Measurements from ENCODE around the gene USP15. TPM values are rescaled to one million over a fixed set of nuclear protein-coding genes. Genes with fewer than 3 reads are reported as not detected.

Gene USP15
- total and polyA plus RNA-seq, 2 of the 8 experiments (the other 6 are each of a cell fraction or from before 2014, with no cell fraction given) = 12.7 to 38.6 TPM

DNA sequence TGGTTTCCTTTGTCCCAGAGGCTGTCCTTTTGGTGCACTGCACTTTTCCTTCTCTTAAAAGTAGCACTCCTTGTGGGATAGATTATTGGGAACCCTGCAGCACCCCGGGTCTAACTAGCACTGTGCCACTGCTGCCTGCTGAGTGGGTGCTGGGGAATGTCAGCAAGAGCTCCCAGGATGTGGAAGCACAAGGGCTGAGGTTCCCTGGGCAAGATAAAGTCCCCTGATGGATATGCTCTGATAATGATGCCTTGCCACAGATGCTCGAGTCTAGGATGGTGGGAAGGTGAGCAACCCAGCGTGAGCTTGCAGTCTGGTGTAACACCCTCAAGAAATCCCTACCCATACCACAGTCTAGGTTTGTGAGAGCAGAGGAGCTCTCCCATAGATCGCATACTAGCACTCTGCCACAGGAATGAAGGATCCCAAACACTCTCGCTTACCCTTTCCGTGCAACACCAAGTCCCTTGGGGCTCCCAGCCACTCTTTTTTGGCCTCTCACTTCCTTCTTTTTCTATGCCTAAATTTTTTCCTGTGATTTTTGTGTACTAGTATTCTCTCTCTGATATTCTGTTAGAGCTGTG lies 32.6 kb downstream of the USP15 start (continued):
- no peak for TF ChIP-seq HDAC2 (IDR thresholded peaks at IDR 0.05; ENCODE audit: borderline replicate concordance in 1 of 2, low read depth in 2 of 2, low read length in 2 of 2)
- TF ChIP-seq YY1 (IDR thresholded peaks at IDR 0.05; ENCODE audit: low read depth, low read length) = no peak
- no peak for TF ChIP-seq SIRT6 (IDR thresholded peaks at IDR 0.05; ENCODE audit: low read length)
- no peak for TF ChIP-seq BACH1 (IDR thresholded peaks at IDR 0.05; ENCODE audit: low read length)
- no peak for TF ChIP-seq BCL11A (IDR thresholded peaks at IDR 0.05; ENCODE audit: low read depth in 2 of 2, low read length in 2 of 2)

Measured in H1 (cell line).